HK-2 (cell line): ENCODE data around the gene CAMK2G.
A peak's percentile ranks its signal among the peaks of the same experiment; 100 is the strongest.
"Not testable (repeated sequence)": the region's sequence is repeated elsewhere in the genome, so short reads cannot be mapped to it uniquely, and the experiment has no call there.

Experiments
- DNase-seq: peaks from one replicate; pipeline ENCODE4 v3.0.0-alpha.2; 2018; ENCODE audit not compliant: unreplicated experiment

Gene CAMK2G

GRCh38 chr10:73902351-73902750, 28.0 kb upstream of the CAMK2G start:
- DNase-seq, result no peak

GRCh38 chr10:73901261-73901660, 26.9 kb upstream of the CAMK2G start:
- no peak for DNase-seq

- no peak for DNase-seq
Observed at GRCh38 chr10:73900064-73900463, 25.7 kb upstream of the CAMK2G start.

GRCh38 chr10:73899423-73899822, 25.1 kb upstream of the CAMK2G start:
- peak; percentile 84 for DNase-seq

DNA sequence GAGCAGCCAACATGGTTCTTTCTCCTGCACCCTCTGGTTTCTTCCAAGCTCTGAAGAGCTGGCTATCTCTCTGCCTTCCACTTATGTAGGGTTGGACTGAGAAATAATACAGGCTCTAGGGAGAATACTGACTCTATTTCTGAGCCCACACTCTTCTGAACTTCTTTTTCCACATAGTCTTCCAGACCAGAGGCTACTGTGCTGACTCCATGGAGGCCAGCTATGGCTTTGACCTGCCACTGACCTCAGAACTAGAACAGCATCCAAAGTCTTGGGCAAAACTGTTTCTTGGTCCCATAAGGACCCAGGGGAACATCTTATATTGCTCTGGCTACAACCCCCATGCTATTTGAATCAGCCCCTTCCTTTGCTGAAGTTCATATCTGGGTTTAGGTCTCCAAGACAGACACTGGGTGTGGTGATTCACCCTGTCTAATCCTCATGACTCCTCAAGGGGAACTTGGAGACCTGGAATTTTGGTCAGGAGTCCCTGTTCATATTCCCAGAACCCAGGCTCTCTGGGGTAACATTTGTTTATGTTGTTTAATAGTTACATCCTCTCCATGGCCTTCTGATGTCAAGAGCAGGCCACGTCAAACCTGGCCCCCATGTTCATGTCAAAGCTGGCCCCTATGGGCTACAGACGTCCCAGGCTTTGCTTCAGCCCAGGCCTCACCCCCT, 24.5 kb upstream of the CAMK2G start:
- no peak for DNase-seq

- DNase-seq, result no peak
Observed at GRCh38 chr10:73897693-73898092, 23.3 kb upstream of the CAMK2G start.

- DNase-seq, result not testable (repeated sequence)
Observed at GRCh38 chr10:73895381-73895780, 21.0 kb upstream of the CAMK2G start.

DNA sequence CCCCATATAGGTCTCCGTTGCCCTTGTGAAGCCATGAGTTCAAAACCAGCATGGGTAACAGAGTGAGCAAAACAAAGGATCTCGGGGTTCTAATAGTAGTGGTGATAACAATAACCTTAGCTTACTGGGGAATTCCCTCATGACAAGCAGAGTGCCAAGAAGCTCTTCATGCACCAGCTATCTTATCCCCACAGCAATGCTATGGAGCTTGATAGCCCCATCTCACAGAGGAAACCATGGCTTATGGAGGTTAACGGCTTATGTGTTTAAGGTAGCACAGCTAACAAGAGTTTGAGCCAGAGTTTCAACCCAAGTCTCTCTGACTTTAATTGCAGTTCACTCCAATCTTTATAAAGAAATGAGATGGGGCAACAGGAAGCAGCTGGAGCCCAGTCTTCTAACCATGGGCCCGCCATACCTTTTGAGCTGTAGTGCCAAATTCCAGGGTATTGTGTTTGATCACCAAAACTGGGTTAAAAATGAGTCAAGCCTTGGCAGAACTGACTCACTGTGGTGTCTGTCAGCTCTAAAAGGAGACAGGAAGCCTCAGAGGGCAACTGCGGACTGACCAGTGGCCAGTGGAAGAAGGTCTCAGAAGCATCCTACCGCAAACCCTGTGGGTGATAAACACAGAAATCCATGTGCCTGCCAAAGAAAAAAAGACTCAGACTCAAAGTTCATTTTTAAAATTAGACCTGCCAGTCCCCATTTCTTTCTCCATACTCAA, 20.1 kb upstream of the CAMK2G start:
- peak; percentile 77 for DNase-seq

DNA sequence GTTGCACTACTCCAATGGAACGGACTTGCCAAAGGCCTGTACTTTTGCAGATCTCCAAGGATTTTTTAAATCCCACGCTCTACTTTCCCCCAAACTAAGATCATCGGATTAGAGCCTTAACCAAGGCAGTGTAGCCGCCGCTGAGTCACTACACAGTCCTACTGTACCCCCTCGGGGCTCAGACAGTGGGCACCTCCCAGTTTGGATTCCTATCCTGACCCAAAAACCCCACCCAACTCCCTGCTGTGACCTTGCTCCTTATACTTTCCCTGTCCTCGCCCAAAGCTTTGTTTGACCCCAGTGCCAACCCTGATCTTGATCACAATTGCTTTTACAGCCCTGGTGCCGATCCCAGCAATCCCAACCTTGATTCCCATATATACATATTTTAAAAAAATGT, 19.1 kb upstream of the CAMK2G start:
- no peak for DNase-seq

DNA sequence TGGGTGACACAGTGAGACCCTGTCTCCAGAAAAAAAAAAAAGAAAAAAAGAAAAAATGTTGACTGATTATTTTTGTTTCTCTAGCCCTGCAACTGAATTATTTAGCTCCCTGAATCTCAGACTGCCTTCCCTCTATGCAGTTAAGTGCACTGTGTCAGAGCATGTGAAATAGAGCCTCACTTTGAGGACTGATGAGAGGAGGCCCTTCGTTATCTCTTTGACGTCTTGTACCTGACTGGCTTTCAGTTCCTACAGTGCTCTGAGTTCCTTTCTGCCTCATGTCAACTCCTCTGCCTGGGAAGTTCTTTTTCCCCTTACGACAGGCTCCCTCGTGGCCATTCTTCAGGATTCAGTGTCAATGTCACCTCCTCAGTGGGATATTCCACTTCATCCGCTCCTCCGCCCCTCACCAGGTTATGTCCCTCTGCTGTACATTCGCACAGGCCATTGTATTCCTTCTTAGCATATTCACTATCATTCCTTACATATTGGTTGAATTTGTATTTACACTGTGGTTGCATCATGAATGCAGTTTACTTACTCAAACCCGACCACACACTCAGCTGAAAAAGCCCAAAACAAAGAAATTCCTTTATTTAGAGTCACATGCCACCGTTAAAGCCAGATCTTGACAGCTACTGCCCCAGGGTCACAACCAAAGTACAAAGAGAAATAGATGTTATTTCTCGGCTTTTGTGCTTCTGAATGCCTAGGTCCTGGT, 18.1 kb upstream of the CAMK2G start:
- no peak for DNase-seq

DNA sequence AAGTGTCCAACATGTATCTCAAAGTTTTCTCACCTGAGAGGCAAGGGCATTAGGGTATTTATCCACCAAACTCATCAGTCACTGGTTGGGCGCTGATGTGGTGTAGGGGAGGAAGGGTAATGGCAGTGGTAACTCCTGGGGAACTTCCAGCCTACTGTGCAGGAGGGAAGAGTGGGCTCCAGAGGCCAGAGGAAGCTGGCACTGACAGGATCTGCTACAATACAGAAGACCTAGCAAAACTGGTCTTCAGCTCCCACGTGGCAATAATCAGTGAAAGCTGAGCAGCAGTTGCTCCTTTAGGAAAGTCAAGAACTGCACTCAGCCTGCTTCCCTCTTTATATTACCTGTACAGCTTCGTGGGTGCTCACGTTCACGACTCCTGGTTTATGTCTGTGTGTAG, 17.2 kb upstream of the CAMK2G start:
- DNase-seq, result no peak

GRCh38 chr10:73890830-73891229, 16.5 kb upstream of the CAMK2G start:
- DNase-seq, result not testable (repeated sequence)

- no peak for DNase-seq
Observed at GRCh38 chr10:73890261-73890660, 15.9 kb upstream of the CAMK2G start.

- peak; percentile 68 for DNase-seq
Observed at GRCh38 chr10:73889416-73889815, 15.1 kb upstream of the CAMK2G start.

DNA sequence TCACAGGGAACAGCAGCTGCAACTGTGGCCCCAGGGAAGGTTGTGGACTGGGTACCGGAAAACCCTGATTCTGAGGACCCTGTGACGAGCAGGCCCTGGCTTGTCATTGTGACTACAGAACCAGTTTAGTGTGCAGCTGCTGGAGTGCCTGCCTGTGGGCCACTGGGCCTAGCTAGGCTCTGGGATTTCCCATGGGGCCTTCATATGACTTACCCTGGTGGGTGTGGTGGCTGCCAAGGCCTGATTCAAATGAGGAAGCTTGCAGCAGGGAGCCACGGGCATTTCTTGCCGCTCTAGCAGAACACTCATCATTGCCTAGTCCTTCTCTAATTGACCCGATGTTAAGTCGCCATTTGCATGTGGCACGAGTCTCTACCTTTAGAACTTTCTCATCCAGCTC, 14.7 kb upstream of the CAMK2G start:
- peak; percentile 89 for DNase-seq

DNA sequence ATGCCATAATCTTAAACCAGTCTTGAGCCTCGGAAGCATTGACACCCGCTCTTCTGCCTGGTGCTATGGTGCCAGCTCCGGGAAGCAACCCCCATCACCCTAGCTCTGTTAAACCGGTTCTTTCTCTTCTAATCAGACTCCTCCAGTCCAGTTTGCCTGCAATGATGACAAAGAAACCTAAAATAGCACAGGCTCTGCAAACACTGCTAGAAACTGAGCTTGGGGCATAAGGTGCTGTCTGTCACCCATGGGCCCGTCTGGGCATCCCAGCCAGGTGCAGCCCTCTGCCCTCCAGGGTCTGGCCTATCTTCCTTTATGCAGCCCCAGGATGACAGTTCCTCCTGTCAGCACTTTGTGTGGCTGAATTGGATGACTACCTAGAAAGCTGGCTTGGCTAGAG, 14.2 kb upstream of the CAMK2G start:
- DNase-seq, result no peak

- DNase-seq, result peak; percentile 92
Observed at GRCh38 chr10:73887294-73888039, 13.1 kb upstream of the CAMK2G start.

- no peak for DNase-seq
Observed at GRCh38 chr10:73886661-73887293, 12.4 kb upstream of the CAMK2G start.

- DNase-seq, result peak; percentile 83
Observed at GRCh38 chr10:73886085-73886529, 11.8 kb upstream of the CAMK2G start.

- DNase-seq, result no peak
Observed at GRCh38 chr10:73884017-73884416, 9.7 kb upstream of the CAMK2G start.

DNA sequence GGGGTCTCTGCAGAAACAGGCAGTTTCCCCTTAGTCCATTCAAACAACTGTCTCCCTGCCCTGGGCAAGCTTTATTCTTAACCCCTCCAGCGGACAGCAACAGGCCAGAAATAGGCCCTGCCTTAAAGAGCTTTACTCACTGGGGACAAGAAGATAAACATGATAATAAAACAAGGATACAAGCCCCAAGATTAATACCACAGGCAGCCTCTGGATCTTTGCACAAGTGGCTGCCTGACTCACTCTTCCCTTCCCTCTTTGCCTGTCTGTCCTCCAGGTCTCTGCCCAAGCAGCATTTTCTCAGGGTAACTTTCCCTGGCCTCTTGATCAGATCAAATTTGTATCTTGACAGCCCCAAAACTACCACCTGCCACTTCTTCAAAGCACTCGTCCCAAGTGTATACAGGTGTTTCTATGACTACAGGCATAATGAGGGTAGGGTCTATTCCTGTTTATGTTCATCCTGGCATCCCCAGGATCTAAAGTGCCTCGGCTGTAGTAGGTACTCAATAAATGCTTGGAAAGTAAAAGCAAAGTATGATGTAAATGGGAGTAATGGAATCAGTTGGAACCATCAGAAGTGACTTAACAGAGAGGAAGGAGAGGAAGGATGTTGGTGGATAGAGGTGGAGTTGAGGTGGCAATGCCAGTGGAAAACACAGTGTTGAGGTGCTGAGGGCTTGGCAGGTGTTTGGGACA, 7.0 kb upstream of the CAMK2G start:
- no peak for DNase-seq
